ENCODE results near the gene DSTYK. TPM values are rescaled to one million over a fixed set of nuclear protein-coding genes. Genes with fewer than 3 reads are reported as not detected.

Gene DSTYK, protein sequence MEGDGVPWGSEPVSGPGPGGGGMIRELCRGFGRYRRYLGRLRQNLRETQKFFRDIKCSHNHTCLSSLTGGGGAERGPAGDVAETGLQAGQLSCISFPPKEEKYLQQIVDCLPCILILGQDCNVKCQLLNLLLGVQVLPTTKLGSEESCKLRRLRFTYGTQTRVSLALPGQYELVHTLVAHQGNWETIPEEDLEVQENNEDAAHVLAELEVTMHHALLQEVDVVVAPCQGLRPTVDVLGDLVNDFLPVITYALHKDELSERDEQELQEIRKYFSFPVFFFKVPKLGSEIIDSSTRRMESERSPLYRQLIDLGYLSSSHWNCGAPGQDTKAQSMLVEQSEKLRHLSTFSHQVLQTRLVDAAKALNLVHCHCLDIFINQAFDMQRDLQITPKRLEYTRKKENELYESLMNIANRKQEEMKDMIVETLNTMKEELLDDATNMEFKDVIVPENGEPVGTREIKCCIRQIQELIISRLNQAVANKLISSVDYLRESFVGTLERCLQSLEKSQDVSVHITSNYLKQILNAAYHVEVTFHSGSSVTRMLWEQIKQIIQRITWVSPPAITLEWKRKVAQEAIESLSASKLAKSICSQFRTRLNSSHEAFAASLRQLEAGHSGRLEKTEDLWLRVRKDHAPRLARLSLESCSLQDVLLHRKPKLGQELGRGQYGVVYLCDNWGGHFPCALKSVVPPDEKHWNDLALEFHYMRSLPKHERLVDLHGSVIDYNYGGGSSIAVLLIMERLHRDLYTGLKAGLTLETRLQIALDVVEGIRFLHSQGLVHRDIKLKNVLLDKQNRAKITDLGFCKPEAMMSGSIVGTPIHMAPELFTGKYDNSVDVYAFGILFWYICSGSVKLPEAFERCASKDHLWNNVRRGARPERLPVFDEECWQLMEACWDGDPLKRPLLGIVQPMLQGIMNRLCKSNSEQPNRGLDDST
- polyA plus RNA-seq (2013, experiment 1 of 2) = 3.8 TPM
- polyA plus RNA-seq (2013, experiment 2 of 2) = 3.6 TPM

DNA sequence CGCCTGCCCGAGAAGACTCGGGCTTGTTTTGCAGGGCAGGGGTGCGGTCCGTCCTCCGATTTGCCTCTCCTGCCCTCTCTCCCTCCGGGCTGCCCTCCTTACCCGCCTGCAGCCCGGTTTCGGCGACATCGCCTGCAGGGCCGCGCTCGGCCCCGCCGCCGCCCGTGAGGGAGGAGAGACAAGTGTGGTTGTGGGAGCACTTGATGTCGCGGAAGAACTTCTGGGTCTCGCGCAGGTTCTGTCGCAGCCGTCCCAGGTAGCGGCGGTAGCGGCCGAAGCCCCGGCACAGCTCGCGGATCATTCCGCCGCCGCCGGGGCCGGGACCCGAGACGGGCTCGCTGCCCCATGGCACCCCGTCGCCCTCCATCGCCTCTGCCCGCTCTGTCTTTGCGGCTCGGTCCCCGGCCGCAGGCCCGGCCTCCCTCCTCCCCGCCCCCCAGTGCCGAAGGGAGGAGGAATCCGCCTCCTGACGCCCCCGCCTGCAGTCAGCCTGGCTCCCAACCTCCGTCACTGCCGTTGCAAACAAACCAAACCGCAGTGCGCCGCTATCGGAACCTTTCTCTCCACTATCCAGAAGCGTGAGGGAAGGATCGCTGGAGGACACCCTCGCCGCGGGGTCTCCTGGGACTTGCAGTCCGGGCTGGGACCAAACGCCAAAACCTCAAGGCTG lies at the start of gene DSTYK:
TSS of gene DSTYK (minus strand) at position 534 of the 670 bp plus-strand sequence. CDS start at position 367, 167 bp downstream.
- Histone ChIP-seq H2BK120ac (ENCODE audit: low read depth, low read length) (no peak within 1 kb of the TSS), H2BK15ac (replicated peaks; ENCODE audit: low read depth) (no peak within 1 kb of the TSS), H3K9ac (ENCODE audit: low read length) (peak within 1 kb of the TSS; percentile 97), H3K4me2 (ENCODE audit: low read length) (peak within 1 kb of the TSS; percentile 98), H3K4ac (ENCODE audit: low read depth, low read length) (no peak within 1 kb of the TSS), H3K18ac (ENCODE audit: low read length) (peak within 1 kb of the TSS; percentile 33), H3K27ac (ENCODE audit: low read depth, low read length) (peak within 1 kb of the TSS; percentile 73), H3K79me1 (ENCODE audit: low read length) (peaks cover 4% of the 10 kb centered on the region), H4K8ac (ENCODE audit: low read depth, low read length) (peak within 1 kb of the TSS; percentile 77), H3K4me3 (ENCODE audit: low read length) (peak within 1 kb of the TSS; percentile 96), H2BK5ac (ENCODE audit: low read length) (peak within 1 kb of the TSS; percentile 76), H4K5ac (ENCODE audit: low read length) (no peak within 1 kb of the TSS), H3K56ac (ENCODE audit: low read length) (peak within 1 kb of the TSS; percentile 99), H3K79me2 (ENCODE audit: control insufficient read depth, insufficient read depth, low read length) (peaks cover 4% of the 10 kb centered on the region), H3K36me3 (ENCODE audit: control insufficient read depth, insufficient read depth, low read length) (no peaks in the 10 kb centered on the region), H3K4me1 (ENCODE audit: control insufficient read depth, low read depth, low read length) (no peaks in the 10 kb centered on the region), H2AK5ac (ENCODE audit: low read length) (no peak within 1 kb of the TSS), H3K27me3 (ENCODE audit: insufficient read depth, low read length, poor library complexity) (no peaks in the 10 kb centered on the region), H3K23ac (ENCODE audit: low read length) (no peak within 1 kb of the TSS)
- WGBS (ENCODE audit: extremely low coverage, insufficient coverage, low lambda C conversion rate) = no CpG with 5 or more reads among the region's 67 CpGs
- peak; percentile 98 for DNase-seq

DNA sequence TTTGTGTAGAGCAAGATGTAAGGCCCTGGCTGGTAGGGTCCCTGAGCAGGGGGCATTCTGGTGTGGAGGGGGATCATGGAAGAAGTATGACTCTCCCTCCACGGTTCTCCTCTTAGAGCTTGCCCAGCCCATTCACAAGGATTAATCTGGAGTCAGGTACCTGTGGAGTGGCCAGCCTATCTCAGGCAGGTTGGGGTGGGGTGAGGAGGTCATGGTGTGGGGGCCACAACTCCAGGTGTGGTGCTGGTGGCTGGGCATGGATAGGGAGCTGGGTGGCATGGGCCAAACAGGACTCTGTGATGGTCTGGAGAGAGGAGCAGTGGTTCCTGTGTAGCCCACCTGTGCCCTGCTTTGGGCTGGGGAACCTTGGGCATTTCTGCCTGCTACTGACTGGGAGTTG lies 48.5 kb upstream of the DSTYK start:
- H3K79me1 ChIP-seq (ENCODE audit: low read length) = no peaks in the 10 kb centered on the region
- H2AK5ac ChIP-seq (ENCODE audit: low read length) = no peak overlapping the region
- no peak overlapping the region for H4K8ac ChIP-seq (ENCODE audit: low read depth, low read length)
- H3K4me3 ChIP-seq (ENCODE audit: low read length) = no peak overlapping the region
- no peak overlapping the region for H2BK5ac ChIP-seq (ENCODE audit: low read length)
- H3K36me3 ChIP-seq (ENCODE audit: control insufficient read depth, insufficient read depth, low read length) = no peaks in the 10 kb centered on the region
- H3K18ac ChIP-seq (ENCODE audit: low read length) = no peak overlapping the region
- no peak overlapping the region for H3K4me2 ChIP-seq (ENCODE audit: low read length)
- no peaks in the 10 kb centered on the region for H3K27me3 ChIP-seq (ENCODE audit: insufficient read depth, low read length, poor library complexity)
- no peak for DNase-seq
- H3K27ac ChIP-seq (ENCODE audit: low read depth, low read length) = no peak overlapping the region
- H2BK15ac ChIP-seq (replicated peaks; ENCODE audit: low read depth) = no peak overlapping the region
- peak overlapping the region; percentile 17 for H3K56ac ChIP-seq (ENCODE audit: low read length)
- no peak overlapping the region for H4K5ac ChIP-seq (ENCODE audit: low read length)
- no peak overlapping the region for H3K4ac ChIP-seq (ENCODE audit: low read depth, low read length)
- no peak overlapping the region for H3K23ac ChIP-seq (ENCODE audit: low read length)
- WGBS (ENCODE audit: extremely low coverage, insufficient coverage, low lambda C conversion rate) = no CpG with 5 or more reads among the region's 1 CpG
- H3K4me1 ChIP-seq (ENCODE audit: control insufficient read depth, low read depth, low read length) = peaks cover 3% of the 10 kb centered on the region
- no peak overlapping the region for H3K9ac ChIP-seq (ENCODE audit: low read length)
- H3K79me2 ChIP-seq (ENCODE audit: control insufficient read depth, insufficient read depth, low read length) = no peaks in the 10 kb centered on the region
- H2BK120ac ChIP-seq (ENCODE audit: low read depth, low read length) = no peak overlapping the region

DNA sequence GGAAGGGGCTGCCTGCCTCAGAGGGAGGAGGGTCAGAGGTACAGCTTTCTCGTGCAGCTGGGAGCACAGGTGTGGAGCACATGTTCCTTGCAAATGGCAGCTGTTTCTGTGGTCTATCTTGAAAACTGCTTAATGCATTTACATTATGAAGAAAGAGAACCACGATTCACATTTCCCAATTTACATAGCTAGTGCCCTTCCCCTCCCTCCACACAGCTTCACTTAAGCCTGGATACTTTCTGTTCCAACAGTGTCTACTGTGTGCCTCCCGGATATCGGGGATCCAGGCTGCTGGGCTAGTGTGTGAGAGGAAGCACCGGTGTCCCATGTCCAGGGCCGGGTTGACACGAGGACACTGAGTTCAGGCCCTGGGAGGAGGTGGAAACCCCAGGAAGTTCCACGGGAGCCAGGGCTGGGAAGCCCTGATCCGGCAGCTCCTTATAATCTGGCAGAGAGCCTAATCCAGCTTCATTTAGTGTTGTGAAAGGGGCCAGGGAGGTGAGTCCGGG lies 47.9 kb upstream of the DSTYK start:
- H3K27ac ChIP-seq (ENCODE audit: low read depth, low read length) = no peak overlapping the region
- H3K9ac ChIP-seq (ENCODE audit: low read length) = no peak overlapping the region
- H2BK120ac ChIP-seq (ENCODE audit: low read depth, low read length) = no peak overlapping the region
- no peak overlapping the region for H3K4me2 ChIP-seq (ENCODE audit: low read length)
- H3K27me3 ChIP-seq (ENCODE audit: insufficient read depth, low read length, poor library complexity) = no peaks in the 10 kb centered on the region
- H4K8ac ChIP-seq (ENCODE audit: low read depth, low read length) = no peak overlapping the region
- H3K79me2 ChIP-seq (ENCODE audit: control insufficient read depth, insufficient read depth, low read length) = no peaks in the 10 kb centered on the region
- WGBS (ENCODE audit: extremely low coverage, insufficient coverage, low lambda C conversion rate) = no CpG with 5 or more reads among the region's 10 CpGs
- H3K4me1 ChIP-seq (ENCODE audit: control insufficient read depth, low read depth, low read length) = peaks cover 3% of the 10 kb centered on the region
- no peak overlapping the region for H3K4me3 ChIP-seq (ENCODE audit: low read length)
- no peak overlapping the region for H2BK5ac ChIP-seq (ENCODE audit: low read length)
- H3K56ac ChIP-seq (ENCODE audit: low read length) = peak overlapping the region; percentile 17
- no peak overlapping the region for H3K23ac ChIP-seq (ENCODE audit: low read length)
- no peak overlapping the region for H3K4ac ChIP-seq (ENCODE audit: low read depth, low read length)
- no peak overlapping the region for H2AK5ac ChIP-seq (ENCODE audit: low read length)
- no peaks in the 10 kb centered on the region for H3K36me3 ChIP-seq (ENCODE audit: control insufficient read depth, insufficient read depth, low read length)
- DNase-seq = no peak
- H3K79me1 ChIP-seq (ENCODE audit: low read length) = no peaks in the 10 kb centered on the region
- H2BK15ac ChIP-seq (replicated peaks; ENCODE audit: low read depth) = no peak overlapping the region
- H3K18ac ChIP-seq (ENCODE audit: low read length) = no peak overlapping the region
- no peak overlapping the region for H4K5ac ChIP-seq (ENCODE audit: low read length)

DNA sequence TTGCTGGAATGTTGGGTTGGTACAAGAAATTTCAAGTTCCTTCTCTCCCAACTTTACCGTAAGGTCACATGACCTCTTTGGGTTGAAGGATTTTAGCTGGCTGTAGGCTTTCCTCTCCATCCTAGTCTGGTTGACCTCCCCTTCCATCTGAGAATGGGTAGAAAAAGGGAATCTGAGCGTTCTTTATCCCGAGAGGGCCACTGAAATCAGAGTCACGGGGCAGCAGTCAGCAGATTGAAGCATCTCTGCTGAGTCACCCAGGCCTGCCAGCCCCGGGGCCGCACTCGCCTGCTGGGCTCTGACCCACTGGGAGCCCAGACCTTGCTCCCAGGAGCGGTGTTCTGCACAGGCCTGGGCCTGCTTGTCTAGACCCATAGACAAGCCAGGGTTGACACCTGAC lies 47.2 kb upstream of the DSTYK start:
- H3K9ac ChIP-seq (ENCODE audit: low read length) = no peak overlapping the region
- H3K56ac ChIP-seq (ENCODE audit: low read length) = no peak overlapping the region
- H3K4me3 ChIP-seq (ENCODE audit: low read length) = no peak overlapping the region
- no peak overlapping the region for H3K4me2 ChIP-seq (ENCODE audit: low read length)
- no peak overlapping the region for H3K18ac ChIP-seq (ENCODE audit: low read length)
- H3K23ac ChIP-seq (ENCODE audit: low read length) = no peak overlapping the region
- H2AK5ac ChIP-seq (ENCODE audit: low read length) = no peak overlapping the region
- DNase-seq = peak; percentile 42
- H3K4me1 ChIP-seq (ENCODE audit: control insufficient read depth, low read depth, low read length) = peaks cover 3% of the 10 kb centered on the region
- no peaks in the 10 kb centered on the region for H3K79me1 ChIP-seq (ENCODE audit: low read length)
- no peak overlapping the region for H2BK5ac ChIP-seq (ENCODE audit: low read length)
- no peak overlapping the region for H3K27ac ChIP-seq (ENCODE audit: low read depth, low read length)
- H2BK15ac ChIP-seq (replicated peaks; ENCODE audit: low read depth) = no peak overlapping the region
- no peaks in the 10 kb centered on the region for H3K79me2 ChIP-seq (ENCODE audit: control insufficient read depth, insufficient read depth, low read length)
- H3K4ac ChIP-seq (ENCODE audit: low read depth, low read length) = peak overlapping the region; percentile 24
- H3K36me3 ChIP-seq (ENCODE audit: control insufficient read depth, insufficient read depth, low read length) = no peaks in the 10 kb centered on the region
- no peaks in the 10 kb centered on the region for H3K27me3 ChIP-seq (ENCODE audit: insufficient read depth, low read length, poor library complexity)
- H2BK120ac ChIP-seq (ENCODE audit: low read depth, low read length) = no peak overlapping the region
- no peak overlapping the region for H4K5ac ChIP-seq (ENCODE audit: low read length)
- H4K8ac ChIP-seq (ENCODE audit: low read depth, low read length) = no peak overlapping the region
- no CpG with 5 or more reads among the region's 8 CpGs for WGBS (ENCODE audit: extremely low coverage, insufficient coverage, low lambda C conversion rate)

DNA sequence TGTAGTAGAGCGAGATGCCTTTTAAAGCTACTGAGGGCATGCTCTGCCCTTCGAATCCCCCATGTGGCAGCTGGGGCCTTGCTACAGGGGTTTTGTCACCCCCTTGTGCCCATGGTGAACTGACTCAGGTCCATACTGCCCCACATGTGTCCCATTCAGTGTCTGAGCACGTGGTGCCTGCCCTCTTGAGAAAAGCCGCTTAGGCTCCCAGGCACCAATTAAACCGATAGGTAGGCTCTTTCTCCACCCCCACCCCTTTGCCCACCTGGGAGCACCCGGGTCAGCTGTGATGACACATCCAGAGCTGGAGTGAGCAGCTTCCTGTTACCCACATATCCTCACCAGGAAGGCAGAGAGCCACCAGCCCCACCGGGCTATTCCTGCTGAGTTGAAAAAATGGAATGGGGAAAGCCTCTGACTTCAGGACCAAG lies 46.8 kb upstream of the DSTYK start:
- H3K18ac ChIP-seq (ENCODE audit: low read length) = no peak overlapping the region

More for the DNA sequence above, 46.8 kb upstream of the DSTYK start:
- no peak overlapping the region for H3K4me2 ChIP-seq (ENCODE audit: low read length)
- H3K36me3 ChIP-seq (ENCODE audit: control insufficient read depth, insufficient read depth, low read length) = no peaks in the 10 kb centered on the region
- H3K56ac ChIP-seq (ENCODE audit: low read length) = no peak overlapping the region
- no peak for DNase-seq
- H2BK15ac ChIP-seq (replicated peaks; ENCODE audit: low read depth) = no peak overlapping the region
- H3K27me3 ChIP-seq (ENCODE audit: insufficient read depth, low read length, poor library complexity) = no peaks in the 10 kb centered on the region
- H3K4ac ChIP-seq (ENCODE audit: low read depth, low read length) = peak overlapping the region; percentile 24
- H3K4me3 ChIP-seq (ENCODE audit: low read length) = no peak overlapping the region
- no peak overlapping the region for H3K27ac ChIP-seq (ENCODE audit: low read depth, low read length)
- no peak overlapping the region for H2AK5ac ChIP-seq (ENCODE audit: low read length)
- H2BK120ac ChIP-seq (ENCODE audit: low read depth, low read length) = no peak overlapping the region
- H3K4me1 ChIP-seq (ENCODE audit: control insufficient read depth, low read depth, low read length) = peaks cover 3% of the 10 kb centered on the region
- no peak overlapping the region for H2BK5ac ChIP-seq (ENCODE audit: low read length)
- no peak overlapping the region for H4K5ac ChIP-seq (ENCODE audit: low read length)
- H3K23ac ChIP-seq (ENCODE audit: low read length) = no peak overlapping the region
- WGBS (ENCODE audit: extremely low coverage, insufficient coverage, low lambda C conversion rate) = no CpG with 5 or more reads among the region's 7 CpGs
- H3K9ac ChIP-seq (ENCODE audit: low read length) = no peak overlapping the region
- no peaks in the 10 kb centered on the region for H3K79me2 ChIP-seq (ENCODE audit: control insufficient read depth, insufficient read depth, low read length)
- H3K79me1 ChIP-seq (ENCODE audit: low read length) = no peaks in the 10 kb centered on the region
- H4K8ac ChIP-seq (ENCODE audit: low read depth, low read length) = no peak overlapping the region
